EH (cell line): ENCODE results near the gene UQCC2.
A peak's percentile ranks its signal among the peaks of the same experiment; 100 is the strongest.

Source experiments
- DNase-seq: peaks from one replicate; pipeline ENCODE4 v3.0.0-alpha.2; 2015; ENCODE audit warnings: low read depth

Gene UQCC2

DNA sequence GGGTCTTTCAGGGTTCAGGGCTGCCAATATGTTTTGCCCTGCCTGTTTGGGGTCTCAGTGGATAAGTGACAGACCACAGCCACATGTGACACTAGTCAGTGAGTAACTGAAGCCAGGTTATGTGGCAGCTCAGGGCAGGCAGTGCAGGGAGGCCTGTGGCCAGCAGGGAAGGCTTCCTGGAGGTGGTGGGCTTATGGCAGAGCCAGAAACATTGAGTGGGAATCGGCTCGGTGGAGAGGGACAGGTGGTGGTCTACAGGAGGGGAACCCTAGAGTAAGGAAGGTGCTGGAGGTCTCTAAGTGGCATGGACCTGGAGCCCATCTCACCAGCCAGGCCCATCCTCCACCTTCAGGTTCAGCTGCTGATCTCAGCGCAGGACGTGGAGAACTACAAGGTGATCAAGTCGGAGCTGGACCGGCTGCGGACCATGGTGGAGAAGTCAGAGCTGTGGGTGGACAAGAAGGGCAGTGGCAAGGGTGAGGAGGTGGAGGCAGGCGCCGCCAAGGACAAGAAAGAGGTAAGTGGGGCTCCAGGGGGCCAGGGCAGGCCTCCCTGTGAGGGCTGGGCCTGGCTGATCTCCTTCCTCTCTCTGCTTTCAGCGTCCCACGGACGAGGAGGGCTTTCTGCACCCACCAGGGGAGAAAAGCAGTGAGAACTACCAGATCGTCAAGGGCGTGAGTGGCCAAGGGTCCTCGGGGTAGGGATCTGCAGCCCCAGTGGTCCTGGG is 34.9 kb downstream of the UQCC2 start:
- DNase-seq, result no peak

DNA sequence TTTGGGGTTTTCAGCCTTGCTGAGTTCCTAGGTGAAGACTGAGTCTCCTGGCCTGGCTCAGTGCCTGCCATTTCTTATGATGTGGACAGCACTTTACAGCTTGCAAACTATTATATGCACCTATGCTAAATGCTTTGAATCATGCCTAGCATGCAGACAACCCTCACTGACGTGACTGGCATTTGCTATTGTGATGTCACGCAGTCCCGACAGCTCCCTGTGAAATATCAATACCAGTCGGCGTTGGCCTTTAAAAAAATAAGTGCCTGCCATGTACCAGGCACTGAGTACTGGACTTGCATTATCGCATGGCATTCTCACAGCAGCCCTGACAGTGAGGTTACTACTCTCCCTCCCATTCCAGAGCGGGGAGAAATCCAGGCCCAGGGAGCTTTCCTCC is 35.5 kb downstream of the UQCC2 start:
- DNase-seq, result no peak

DNA sequence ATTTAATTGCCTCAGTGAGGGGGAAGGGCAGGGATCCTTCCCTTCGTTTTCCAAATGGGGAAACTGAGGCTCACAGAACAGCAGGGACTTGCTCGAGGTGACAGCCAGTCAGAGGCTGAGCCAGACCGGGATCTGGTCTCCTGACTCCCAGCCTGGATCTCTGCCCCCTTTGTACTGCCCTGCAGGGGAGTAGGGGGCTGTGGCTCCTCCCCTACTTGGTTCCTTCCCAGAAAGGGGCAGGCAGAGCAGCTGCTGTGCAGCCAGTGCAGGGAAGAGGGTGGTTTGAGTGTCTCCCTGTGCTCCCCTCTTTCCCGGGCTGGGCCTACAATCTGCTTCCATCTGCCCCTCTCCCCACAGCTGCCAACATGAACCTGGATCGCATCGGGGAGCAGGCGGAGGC is 37.6 kb downstream of the UQCC2 start:
- DNase-seq, result no peak

DNA sequence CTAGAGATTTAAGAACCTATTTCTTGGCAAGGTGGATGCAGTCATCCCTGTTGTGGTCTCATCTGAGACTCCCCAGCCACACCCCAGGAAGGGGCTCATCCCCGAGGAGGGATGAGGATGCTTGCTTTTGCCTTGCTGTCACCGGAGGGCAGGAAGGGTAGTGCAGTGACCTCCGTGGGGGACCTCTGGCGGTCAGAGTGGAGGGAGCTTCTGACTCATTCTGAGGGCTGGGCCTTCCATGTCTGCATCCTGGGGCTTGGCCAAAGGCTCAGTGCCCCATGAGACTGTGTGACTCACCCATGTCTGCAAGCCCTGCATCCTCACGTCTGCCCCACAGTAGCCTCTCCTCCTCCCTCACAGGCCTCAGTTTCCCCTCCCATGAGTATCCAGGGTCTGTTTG is 38.7 kb downstream of the UQCC2 start:
- DNase-seq, result peak; percentile 98

DNA sequence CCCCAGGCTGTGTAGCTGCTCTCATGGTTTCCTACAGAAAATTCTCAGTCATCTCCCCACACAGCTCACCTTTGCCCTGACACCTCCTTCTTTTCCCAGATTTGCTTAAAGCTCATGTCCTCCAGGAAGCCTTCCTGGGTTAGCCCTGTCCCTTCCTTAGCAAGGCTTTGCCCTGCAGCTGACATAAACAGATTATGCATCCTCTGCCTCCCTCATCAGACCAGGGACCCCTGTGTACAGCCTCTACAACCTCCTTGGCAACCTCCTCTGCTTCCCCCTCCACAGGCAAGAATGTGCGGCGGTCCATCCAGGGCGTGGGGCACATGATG is 39.8 kb downstream of the UQCC2 start:
- no peak for DNase-seq

DNA sequence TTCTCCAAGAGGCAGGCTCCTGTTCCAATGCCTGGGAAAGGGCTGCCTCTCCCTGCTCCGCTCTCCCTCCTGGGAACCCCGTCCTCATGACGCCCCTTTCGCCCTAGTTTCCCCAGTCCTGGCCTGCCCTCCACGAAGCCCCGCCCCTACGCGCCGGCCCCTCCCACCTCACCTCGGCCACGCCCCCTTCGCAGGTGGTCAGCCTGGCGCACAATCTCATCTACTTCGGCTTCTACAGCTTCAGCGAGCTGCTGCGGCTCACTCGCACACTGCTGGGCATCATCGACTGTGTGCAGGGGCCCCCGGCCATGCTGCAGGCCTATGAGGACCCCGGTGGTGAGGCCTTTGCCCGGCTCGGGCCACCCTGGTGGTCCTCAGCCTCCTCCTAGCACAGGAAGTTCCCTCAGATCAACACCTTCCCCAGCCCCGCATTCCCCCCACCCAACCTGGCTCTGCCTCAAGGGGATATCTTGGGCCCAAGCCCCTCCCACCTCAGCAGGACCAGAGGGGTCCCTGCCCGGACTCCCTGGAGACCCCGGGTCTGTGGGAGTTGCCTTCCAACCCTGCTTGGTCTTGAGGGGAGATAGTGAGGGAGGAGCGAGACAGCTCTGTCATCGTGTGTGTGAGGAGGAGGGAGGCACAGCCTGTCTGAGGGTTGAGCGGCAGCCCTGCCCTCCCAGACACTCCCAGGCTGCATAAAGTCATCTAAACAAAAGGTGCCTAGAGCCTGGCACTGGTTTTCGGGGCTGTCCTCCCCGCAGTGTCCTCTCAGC is 40.3 kb downstream of the UQCC2 start:
- DNase-seq, result no peak

DNA sequence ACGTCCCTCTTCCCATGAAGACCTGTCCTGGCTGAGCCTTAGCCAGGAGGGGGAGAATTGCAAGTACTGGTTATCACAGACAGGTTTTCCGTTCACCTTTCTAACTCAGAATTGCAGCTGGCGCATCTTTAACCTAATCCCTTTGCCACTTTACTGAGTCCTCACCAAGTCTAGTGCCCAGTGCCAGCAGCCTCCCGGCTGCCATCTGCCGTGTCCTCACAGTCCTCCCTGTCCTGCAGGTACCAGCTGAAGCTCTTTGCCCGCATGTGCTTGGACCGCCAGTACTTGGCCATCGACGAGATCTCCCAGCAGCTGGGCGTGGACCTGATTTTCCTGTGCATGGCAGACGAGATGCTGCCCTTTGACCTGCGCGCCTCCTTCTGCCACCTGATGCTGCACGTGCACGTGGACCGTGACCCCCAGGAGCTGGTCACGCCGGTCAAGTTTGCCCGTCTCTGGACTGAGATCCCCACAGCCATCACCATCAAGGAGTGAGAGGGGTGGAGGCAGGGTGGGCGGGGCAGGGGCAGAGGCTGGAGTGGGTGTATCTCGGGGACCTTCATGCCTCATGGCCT is 41.3 kb downstream of the UQCC2 start:
- DNase-seq, result no peak

DNA sequence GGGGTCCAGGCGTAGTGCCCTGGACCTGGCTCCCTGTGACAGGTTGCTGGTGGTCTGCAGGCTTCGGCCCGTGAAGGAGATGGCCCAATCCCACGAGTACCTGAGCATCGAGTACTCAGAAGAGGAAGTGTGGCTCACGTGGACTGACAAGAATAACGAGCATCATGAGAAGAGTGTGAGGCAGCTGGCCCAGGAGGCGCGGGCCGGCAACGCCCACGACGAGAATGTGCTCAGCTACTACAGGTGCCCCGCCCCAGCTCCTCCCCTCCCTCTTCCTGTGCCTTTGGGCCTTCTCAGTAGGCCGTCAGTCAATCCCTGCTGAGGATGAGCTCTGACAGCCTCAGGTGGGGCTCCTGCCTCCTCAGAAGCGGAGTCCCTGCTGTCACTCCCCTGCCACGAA is 42.6 kb downstream of the UQCC2 start:
- no peak for DNase-seq

DNA sequence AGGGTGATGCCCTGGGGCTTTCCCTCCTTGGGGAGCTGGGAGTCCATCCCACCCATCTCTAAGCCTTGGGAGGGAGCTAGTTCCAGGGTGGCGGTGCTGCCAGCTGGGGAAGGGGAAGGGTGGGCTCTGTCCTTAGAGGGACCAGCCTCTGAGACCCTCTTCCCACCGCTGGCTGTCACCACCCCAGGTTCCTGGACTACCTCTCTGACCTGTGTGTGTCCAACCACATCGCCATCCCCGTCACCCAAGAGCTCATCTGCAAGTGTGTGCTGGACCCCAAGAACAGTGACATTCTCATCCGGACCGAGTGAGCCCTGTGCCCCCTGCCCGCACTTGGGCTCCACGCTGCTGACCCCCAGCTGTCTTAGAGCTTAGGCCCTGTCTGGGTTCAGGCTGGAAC is 43.2 kb downstream of the UQCC2 start:
- DNase-seq, result no peak

DNA sequence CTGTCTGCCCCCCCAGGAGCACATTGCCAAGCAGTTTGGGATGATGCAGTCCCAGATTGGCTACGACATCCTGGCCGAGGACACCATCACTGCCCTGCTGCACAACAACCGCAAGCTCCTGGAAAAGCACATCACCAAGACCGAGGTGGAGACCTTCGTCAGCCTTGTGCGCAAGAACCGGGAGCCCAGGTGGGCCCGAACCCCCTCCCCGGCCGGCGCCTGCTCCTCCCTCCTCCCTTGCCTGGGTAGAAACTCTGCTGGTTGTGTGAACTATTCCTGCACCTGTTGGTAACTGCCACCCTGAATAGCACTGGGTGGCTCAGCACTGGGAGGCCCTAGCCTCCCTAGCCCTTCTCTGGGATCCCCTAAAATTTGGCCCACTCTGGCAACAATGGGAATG is 43.7 kb downstream of the UQCC2 start:
- no peak for DNase-seq

DNA sequence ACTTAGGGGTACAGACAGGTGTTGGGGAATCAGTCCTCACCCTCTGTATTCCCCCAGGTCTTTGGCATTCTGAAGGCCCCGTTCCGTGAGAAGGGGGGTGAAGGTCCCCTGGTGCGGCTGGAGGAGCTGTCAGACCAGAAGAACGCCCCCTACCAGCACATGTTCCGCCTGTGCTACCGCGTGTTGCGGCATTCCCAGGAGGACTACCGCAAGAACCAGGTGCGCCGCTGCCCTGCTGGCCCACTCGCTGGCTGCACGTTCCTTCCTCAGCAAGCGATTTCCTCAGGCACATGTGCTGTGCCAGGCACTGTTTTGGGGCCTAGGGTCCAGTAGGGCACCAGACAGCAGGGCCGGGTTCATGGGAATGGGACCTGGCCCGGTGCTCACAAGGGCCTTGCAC is 44.4 kb downstream of the UQCC2 start:
- no peak for DNase-seq

DNA sequence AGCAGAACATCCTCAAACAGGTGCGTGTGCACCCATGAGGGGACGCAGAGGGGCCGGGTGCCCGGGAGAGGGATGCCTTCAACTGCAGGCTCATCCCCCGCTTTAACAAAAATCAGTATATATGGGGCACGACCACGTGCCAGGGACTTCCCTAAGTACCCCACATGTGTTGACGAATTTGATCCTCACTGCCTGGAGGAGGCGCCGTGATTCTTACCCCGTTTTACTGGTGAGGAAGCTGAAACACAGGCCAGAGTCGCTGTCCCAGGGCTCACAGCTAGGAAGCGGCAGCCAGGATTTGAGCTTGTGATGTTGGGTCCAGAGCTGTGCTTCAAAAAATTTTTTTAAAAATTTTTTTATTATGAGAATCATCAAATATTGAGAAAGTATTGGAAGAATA is 45.5 kb downstream of the UQCC2 start:
- DNase-seq, result no peak

DNA sequence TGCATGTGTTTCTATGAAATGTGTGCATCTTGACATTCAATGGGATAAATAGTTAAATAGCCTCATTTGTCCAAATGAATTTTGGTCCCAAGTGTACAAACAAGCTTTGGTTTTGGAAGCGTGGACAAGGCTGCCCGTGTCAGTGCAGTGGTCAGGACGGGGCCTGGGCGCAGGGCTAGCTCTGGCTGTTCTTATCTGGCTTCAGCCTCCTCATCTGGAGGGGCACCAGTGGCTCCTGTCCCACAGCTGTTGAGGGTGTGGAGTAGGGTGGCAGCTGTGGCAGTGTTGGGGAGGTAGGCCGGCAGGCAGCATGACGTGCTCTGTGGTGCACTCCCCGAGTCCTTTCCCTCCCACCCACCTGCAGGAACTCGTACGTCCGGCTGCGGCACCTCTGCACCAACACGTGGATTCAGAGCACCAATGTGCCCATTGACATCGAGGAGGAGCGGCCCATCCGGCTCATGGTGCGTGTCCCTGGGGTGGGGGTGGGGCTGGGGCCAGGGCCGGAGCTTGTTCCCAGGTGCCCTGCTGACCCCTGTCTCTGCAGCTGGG is 46.9 kb downstream of the UQCC2 start:
- DNase-seq, result no peak

DNA sequence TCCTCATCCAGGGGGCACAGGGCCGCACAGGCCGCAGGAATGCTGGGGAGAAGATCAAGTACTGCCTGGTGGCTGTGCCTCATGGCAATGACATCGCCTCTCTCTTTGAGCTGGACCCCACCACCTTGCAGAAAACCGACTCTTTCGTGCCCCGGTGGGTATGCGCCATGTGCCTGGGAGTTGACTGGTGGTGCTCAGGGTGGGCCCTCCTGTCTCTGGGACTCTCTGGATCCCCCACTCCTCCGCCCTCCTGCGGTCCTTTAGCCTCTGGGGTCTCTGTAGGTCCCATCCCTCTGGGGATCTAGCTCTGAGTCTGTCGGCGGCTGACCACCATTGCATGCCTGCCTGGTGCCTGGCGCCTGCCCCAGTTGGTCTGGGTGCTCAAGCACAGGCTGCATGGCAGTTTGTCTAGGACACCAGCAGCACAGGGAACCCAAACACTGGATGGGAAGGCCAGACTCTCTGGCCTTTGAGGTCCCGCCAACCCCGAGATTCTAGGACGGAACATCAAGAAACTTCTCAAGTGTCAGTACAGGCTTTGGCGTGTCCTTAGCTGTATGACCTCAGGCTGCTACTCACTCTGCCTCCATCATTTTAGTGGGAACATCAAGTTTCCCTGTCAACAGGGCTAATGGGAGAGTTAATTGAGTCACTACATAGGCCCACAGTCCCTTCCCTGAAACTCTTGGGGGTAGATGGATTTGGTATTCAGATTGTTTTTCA is 47.6 kb downstream of the UQCC2 start:
- DNase-seq, result no peak

DNA sequence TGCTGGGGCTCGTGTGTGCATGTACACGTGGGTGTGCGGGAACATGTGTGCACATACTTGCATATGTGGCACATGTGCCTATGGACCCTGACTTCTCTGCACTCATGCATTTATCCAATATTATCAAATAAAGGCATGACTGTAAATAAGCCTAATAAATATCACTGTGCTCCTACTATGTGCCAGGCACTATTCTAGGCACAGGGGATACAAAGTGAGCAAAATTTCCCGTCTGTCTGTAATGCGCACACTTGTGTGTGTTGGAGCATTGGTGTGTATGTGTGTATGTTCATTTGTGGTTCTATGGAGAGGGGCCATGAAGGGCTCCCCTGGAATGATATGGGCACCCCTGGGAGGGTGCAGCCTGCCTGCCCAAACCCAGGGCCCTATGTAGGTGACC is 48.5 kb downstream of the UQCC2 start:
- no peak for DNase-seq

DNA sequence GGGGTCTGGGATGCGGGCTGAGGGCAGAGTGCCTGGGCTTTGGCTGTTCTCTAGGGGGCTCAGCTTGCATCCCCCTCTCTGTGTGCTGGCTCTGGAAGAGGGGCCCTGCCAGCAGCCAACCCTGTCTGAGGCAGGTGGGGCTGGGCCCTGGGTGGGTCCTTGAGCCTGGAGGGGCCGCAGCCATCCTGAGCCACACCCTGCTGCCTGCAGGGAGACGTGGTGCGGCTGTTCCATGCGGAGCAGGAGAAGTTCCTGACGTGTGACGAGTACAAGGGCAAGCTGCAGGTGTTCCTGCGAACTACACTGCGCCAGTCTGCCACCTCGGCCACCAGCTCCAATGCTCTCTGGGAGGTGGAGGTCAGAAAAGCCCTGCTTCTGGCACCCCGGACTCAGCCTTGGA is 49.2 kb downstream of the UQCC2 start:
- DNase-seq, result no peak

DNA sequence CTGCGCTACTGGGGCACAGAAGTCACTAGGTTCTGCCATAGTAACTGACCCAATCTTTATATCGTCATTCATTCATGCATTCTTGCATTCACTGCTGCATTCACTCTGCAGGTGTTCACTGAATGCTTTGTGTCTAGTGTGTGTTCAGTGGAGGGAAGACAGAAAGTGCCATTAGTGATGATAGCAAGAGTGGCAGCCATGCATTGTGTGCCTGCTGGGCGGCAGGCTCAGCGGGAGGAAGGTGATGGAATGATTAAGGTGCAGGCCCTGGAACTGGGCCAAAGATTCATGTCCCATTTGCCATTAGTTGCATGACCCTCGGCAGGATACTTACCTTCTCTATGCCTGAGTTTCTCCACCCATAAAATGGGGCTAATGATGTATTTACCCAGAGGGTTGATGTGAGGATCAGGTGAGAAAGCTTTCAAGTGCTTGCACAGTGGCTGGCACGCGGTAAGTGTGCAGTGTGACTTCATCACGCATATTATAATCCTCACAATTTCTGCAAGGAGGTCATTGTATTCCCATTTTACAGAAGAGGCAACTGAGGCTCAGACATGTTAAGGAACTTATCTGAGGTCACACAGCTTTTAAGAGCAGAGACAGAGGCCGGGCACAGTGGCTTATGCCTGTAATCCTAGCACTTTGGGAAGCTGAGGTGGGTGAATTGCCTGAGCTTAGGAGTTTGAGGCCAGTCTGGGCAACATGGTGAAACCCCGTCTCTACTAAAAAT is 50.2 kb downstream of the UQCC2 start:
- no peak for DNase-seq

DNA sequence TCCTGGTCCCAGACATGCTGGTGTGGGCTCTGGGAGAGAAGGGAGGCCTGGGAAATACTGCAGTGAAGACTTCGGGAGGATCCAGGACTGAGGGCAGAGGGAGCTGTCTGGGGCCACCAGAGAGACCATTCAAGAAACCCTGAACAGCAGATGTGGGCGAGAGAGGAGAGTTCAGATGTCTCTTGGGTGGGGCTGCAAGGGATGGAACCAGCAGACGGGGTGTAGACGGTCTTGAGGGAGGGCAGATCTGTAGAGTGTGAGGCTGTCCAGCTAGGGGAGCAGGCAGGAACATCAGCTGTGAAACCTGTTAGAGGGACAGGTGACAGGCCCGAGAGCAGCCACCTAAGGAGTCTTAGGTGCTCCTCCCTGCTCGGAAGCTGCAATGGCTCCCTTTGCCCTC is 51.5 kb downstream of the UQCC2 start:
- DNase-seq, result no peak

DNA sequence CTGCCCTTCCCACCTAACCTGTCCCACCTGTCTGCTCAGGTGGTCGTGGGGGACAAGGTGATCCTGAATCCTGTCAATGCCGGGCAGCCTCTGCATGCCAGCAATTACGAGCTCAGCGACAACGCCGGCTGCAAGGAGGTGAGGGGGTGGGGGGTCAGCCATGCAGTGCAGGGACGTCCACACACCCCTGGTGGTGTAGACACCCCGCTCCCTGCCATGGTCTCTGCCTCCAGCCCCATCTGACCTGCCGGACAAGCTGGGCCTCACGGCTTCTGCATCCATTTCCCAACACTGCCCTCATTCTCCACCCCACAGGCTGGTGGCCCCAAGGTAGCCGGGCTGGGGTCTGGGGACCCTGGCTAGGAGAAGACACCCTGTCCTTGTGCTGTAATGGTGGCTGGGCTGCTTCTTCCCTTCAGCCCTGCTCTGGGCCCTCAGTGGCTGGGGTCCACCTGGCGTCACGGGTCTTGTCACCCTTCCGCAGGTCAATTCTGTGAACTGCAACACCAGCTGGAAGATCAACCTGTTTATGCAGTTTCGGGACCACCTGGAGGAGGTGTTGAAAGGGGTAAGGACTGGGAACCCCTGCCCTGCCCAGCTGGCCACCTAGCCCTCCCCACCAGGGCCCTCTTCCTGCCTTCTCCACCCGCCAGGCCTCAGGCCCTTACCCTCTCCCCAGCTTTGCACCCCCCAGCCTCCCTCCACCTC is 52.4 kb downstream of the UQCC2 start:
- DNase-seq, result no peak

DNA sequence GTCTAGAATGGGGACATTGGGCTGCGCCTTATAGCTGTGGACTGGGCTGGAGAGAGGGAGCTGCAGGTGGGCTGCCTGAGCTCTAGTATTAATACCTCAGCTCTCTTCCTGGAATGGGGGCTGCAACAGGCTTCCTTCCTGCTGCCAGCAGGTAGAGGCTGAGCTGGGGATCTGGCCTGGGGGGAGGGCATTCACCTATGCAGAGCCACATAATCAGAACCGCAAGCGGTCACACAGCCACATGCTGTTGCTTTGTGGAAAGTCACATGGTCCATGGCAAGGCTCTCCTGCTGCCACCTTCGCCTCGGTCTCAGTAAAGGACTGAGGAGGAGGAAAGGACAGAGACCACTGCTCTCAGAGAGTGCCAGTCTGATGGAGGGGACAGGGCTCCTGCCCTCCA is 54.7 kb downstream of the UQCC2 start:
- no peak for DNase-seq

DNA sequence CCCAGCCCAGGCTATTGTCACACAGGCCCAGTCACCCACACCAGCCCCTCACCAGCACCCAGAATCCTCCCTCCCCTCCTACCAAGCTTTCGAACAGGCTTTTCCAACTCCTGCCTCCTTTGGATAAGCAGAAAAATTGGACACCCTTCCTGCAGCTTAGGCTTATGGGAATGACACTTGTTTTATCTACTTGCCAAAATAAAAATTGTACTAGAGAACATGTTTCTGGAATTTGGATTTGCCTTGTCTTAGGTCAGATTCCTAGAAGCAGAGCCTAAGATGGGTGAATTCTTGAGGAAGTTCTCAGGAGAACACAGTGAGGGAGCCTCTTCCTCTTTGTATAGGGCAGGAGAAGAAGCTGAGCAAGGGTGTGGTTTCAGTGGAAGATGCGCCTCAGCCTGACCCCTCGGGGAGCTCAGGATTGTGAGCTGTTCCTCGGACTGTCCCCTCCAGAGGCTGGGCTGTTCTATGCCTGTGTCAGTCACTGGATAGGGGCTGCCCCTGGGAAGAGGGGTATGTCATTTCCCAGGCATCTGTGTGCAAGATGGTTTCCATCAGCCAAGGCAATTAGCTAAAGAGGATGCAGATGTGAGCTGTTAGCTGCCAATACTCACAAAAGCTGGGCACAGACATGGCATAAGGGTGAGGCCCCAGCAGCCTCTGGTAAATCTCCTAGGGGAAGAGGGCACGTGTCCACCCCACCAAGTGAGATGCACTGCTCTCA is 56.5 kb downstream of the UQCC2 start:
- peak; percentile 61 for DNase-seq
